ENCODE data around the gene NAT9.

The NAT9 gene

GRCh38 chr17:74757931-74758847, 18.0 kb downstream of the NAT9 start:
- Histone ChIP-seq H3K4me3 (ENCODE audit: low read depth, low read length) (no peak overlapping the region), H3K27ac (no peak overlapping the region), H3K36me3 (replicated peaks) (no peaks in the 10 kb centered on the region), H3K27me3 (replicated peaks) (no peaks in the 10 kb centered on the region)
- TF ChIP-seq, protein P1, sequence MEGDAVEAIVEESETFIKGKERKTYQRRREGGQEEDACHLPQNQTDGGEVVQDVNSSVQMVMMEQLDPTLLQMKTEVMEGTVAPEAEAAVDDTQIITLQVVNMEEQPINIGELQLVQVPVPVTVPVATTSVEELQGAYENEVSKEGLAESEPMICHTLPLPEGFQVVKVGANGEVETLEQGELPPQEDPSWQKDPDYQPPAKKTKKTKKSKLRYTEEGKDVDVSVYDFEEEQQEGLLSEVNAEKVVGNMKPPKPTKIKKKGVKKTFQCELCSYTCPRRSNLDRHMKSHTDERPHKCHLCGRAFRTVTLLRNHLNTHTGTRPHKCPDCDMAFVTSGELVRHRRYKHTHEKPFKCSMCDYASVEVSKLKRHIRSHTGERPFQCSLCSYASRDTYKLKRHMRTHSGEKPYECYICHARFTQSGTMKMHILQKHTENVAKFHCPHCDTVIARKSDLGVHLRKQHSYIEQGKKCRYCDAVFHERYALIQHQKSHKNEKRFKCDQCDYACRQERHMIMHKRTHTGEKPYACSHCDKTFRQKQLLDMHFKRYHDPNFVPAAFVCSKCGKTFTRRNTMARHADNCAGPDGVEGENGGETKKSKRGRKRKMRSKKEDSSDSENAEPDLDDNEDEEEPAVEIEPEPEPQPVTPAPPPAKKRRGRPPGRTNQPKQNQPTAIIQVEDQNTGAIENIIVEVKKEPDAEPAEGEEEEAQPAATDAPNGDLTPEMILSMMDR (IDR thresholded peaks at IDR 0.05; ENCODE audit: low read depth, low read length, missing control alignments) = no peak
- no peak for DNase-seq
- in situ Hi-C loops (cut with HindIII; ENCODE audit: low pct_ligation_motif_present, low sequenced_read_pairs) = no loop called here

DNA sequence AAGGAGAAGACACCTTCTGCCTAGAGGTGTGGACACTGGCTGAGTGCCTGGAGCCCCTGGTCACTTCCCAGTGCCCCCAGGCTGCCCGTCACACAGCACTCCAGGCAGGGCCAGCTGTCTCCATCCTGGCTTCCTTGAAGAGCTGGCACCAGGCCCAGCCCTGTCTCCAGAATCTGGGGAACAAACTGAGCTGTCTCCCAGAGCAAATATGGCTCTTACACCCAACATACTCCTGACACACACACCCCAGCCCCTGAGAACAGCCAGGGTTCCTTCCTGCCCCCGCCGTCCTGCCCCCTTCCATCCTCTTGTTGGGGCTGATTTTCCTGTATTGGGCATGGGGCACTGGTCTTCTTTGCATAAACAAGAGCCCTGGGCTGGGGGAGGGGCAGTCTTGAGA, 18.6 kb downstream of the NAT9 start:
- in situ Hi-C loops (cut with HindIII; ENCODE audit: low pct_ligation_motif_present, low sequenced_read_pairs) = no loop called here
- Histone ChIP-seq H3K4me3 (ENCODE audit: low read depth, low read length) (no peak overlapping the region), H3K36me3 (replicated peaks) (no peaks in the 10 kb centered on the region), H3K27me3 (replicated peaks) (no peaks in the 10 kb centered on the region), H3K27ac (no peak overlapping the region)
- no peak for DNase-seq
- TF ChIP-seq, protein P1 (IDR thresholded peaks at IDR 0.05; ENCODE audit: low read depth, low read length, missing control alignments) = no peak

DNA sequence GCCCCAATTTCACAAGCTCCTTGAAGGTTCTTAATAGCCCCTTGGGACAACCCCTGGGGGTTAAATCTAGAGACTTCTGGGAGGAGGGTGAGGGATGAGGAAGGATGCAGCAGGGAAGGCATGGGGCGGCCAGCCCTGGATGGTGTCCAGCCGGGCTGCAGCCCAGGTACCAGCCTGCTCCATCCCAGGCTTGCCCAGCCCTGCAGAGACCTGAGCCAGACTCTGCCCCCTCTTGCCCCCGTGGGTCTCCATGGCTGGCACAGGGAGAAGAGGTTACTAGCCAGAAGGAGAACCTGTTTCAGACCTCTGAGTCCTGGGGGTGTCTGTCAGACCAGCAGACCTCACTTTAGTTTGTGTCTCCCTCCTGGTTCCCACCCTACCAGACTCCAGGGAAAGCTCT, 19.3 kb downstream of the NAT9 start:
- no peak for DNase-seq
- Histone ChIP-seq H3K4me3 (ENCODE audit: low read depth, low read length) (no peak overlapping the region), H3K27ac (no peak overlapping the region), H3K27me3 (replicated peaks) (no peaks in the 10 kb centered on the region), H3K36me3 (replicated peaks) (no peaks in the 10 kb centered on the region)
- in situ Hi-C loops (cut with HindIII; ENCODE audit: low pct_ligation_motif_present, low sequenced_read_pairs) = no loop called here
- TF ChIP-seq, protein P1 (IDR thresholded peaks at IDR 0.05; ENCODE audit: low read depth, low read length, missing control alignments) = no peak

DNA sequence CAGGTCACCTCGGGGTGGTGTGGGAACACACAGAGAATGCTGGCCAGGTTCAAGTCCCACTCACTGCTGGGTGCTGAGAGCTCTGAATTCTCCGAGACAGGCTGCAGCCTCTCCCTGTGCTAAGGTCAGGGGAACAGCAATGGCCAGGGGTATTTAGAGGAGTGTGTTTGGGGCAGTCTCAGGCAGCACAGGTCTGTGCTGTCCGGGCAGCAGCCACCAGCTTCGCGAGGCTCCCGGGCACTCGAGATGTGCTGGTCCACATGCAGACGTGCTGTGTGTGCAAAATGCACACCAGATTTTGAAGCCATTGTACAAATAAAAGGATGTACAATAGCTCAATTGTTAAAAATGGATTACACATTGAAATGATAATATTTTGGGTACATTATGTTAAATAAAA, 20.6 kb downstream of the NAT9 start:
- Histone ChIP-seq H3K4me3 (ENCODE audit: low read depth, low read length) (no peak overlapping the region), H3K36me3 (replicated peaks) (no peaks in the 10 kb centered on the region), H3K27me3 (replicated peaks) (no peaks in the 10 kb centered on the region), H3K27ac (no peak overlapping the region)
- TF ChIP-seq, protein P1 (IDR thresholded peaks at IDR 0.05; ENCODE audit: low read depth, low read length, missing control alignments) = no peak
- DNase-seq = no peak
- in situ Hi-C loops (cut with HindIII; ENCODE audit: low pct_ligation_motif_present, low sequenced_read_pairs) = no loop called here

GRCh38 chr17:74754832-74755231, 21.3 kb downstream of the NAT9 start:
- TF ChIP-seq, protein P1 (IDR thresholded peaks at IDR 0.05; ENCODE audit: low read depth, low read length, missing control alignments) = no peak
- no peak overlapping the region for H3K4me3 ChIP-seq (ENCODE audit: low read depth, low read length)
- H3K36me3 ChIP-seq (replicated peaks) = no peaks in the 10 kb centered on the region
- in situ Hi-C loops (cut with HindIII; ENCODE audit: low pct_ligation_motif_present, low sequenced_read_pairs) = no loop called here
- H3K27ac ChIP-seq = no peak overlapping the region
- no peak for DNase-seq
- no peaks in the 10 kb centered on the region for H3K27me3 ChIP-seq (replicated peaks)

Data from brain microvascular endothelial cell (primary cell).